CD14-positive monocyte (primary cell): ENCODE measurements around the gene MYCBP2. TPM values are rescaled to one million over a fixed set of nuclear protein-coding genes. Genes with fewer than 3 reads are reported as not detected.
"Not testable (repeated sequence)": the region's sequence is repeated elsewhere in the genome, so short reads cannot be mapped to it uniquely, and the experiment has no call there.

Experiments used
- DNase-seq, 3 donors: peaks; one replicate each; pipeline ENCODE4 v3.0.0-alpha.2; 2011 to 2022
- H2AFZ ChIP-seq: 2 replicates; pipeline ENCODE4 v1.6.0; 2012; ENCODE audit warnings: mild to moderate bottlenecking, low read depth, low read length, inconsistent platforms; ENCODE audit not compliant: insufficient read depth, poor library complexity, severe bottlenecking
- H3K27ac ChIP-seq, 2 donors: 1 replicate in 1 of 2; 2 replicates in 1 of 2; pipeline ENCODE4 v1.5.1; 2012 to 2013; ENCODE audit warnings: low read length in 2 of 2, control low read depth in 1 of 2, inconsistent platforms in 1 of 2, low read depth in 1 of 2, mild to moderate bottlenecking in 1 of 2
- H3K27me3 ChIP-seq, 2 donors: one replicate each; pipeline versions ENCODE4 v1.6.0 to v1.6.1; 2011 to 2013; ENCODE audit warnings: low read length in 2 of 2; ENCODE audit not compliant: control insufficient read depth in 2 of 2, insufficient read depth in 2 of 2
- H3K36me3 ChIP-seq, 2 donors: replicated peaks in 1 of 2; 1 replicate in 1 of 2; 2 replicates in 1 of 2; pipeline versions ENCODE4 v1.5.1 to v1.6.1; 2012 to 2013; ENCODE audit warnings: low read length in 2 of 2, control low read depth in 1 of 2, inconsistent platforms in 1 of 2, mild to moderate bottlenecking in 1 of 2; ENCODE audit not compliant: insufficient read depth in 2 of 2, control insufficient read depth in 1 of 2
- H3K4me1 ChIP-seq, 2 donors: 1 replicate in 1 of 2; 2 replicates in 1 of 2; pipeline versions ENCODE4 v1.5.1 to v1.6.1; 2012 to 2013; ENCODE audit warnings: low read length in 2 of 2, control low read depth in 1 of 2, inconsistent platforms in 1 of 2, mild to moderate bottlenecking in 1 of 2, moderate library complexity in 1 of 2; ENCODE audit not compliant: insufficient read depth in 2 of 2, control insufficient read depth in 1 of 2
- H3K4me2 ChIP-seq: replicated peaks from 2 replicates; pipeline ENCODE3; 2012; ENCODE audit warnings: low read length, moderate library complexity, mild to moderate bottlenecking; ENCODE audit not compliant: poor library complexity, severe bottlenecking; ENCODE audit errors: extremely low read depth
- H3K4me3 ChIP-seq, 3 experiments: fragments of 200-600 bp in 1 of 3; sonication (generic) in 1 of 3; replicated peaks in 1 of 3; 1 replicate in 2 of 3; 2 replicates in 1 of 3; pipeline ENCODE4 v1.5.1; 2011 to 2013; ENCODE audit warnings: low read length in 3 of 3, mild to moderate bottlenecking in 3 of 3, control low read depth in 2 of 3, low read depth in 2 of 3, inconsistent platforms in 1 of 3, moderate library complexity in 1 of 3
- H3K79me2 ChIP-seq: 2 replicates; pipeline ENCODE4 v1.6.0; 2012; ENCODE audit warnings: mild to moderate bottlenecking, control low read depth, inconsistent platforms, low read length, moderate library complexity; ENCODE audit not compliant: insufficient read depth
- H3K9ac ChIP-seq: 2 replicates; pipeline ENCODE4 v1.6.0; 2017; ENCODE audit warnings: low read length, mild to moderate bottlenecking; ENCODE audit not compliant: insufficient read depth, poor library complexity, severe bottlenecking
- H3K9me3 ChIP-seq, 2 donors: replicated peaks in 1 of 2; 1 replicate in 1 of 2; 2 replicates in 1 of 2; pipeline versions ENCODE4 v1.5.1 to v1.6.1; 2012 to 2013; ENCODE audit warnings: low read length in 2 of 2, control low read depth in 1 of 2; ENCODE audit not compliant: control insufficient read depth in 1 of 2, insufficient read depth in 1 of 2
- H4K20me1 ChIP-seq: 2 replicates; pipeline ENCODE4 v1.6.0; 2012; ENCODE audit warnings: mild to moderate bottlenecking, low read length, control low read depth, moderate library complexity; ENCODE audit not compliant: insufficient read depth
- H3K27ac Mint-ChIP-seq, 7 donors: one replicate each; pipeline ENCODE4 v1.8.0; 2020; ENCODE audit warnings: mild to moderate bottlenecking in 7 of 7, mixed read lengths in 7 of 7, moderate library complexity in 6 of 7, inconsistent platforms in 2 of 7
- H3K27me3 Mint-ChIP-seq, 3 donors: one replicate each; pipeline ENCODE4 v1.8.0; 2021 to 2022; ENCODE audit warnings: low read depth in 3 of 3, mild to moderate bottlenecking in 3 of 3, mixed read lengths in 3 of 3, moderate library complexity in 3 of 3, inconsistent platforms in 1 of 3
- H3K36me3 Mint-ChIP-seq, 2 donors: one replicate each; pipeline ENCODE4 v1.8.0; 2020; ENCODE audit warnings: mixed read lengths in 2 of 2, inconsistent platforms in 1 of 2, mild to moderate bottlenecking in 1 of 2
- H3K4me1 Mint-ChIP-seq: one replicate; pipeline ENCODE4 v1.8.0; 2020; ENCODE audit warnings: mild to moderate bottlenecking, mixed read lengths
- H3K4me3 Mint-ChIP-seq, 2 donors: one replicate each; pipeline ENCODE4 v1.8.0; 2020; ENCODE audit warnings: mild to moderate bottlenecking in 2 of 2, mixed read lengths in 2 of 2, moderate library complexity in 1 of 2
- H3K9me3 Mint-ChIP-seq, 7 donors: one replicate each; pipeline ENCODE4 v1.8.0; 2020 to 2022; ENCODE audit warnings: mixed read lengths in 7 of 7, mild to moderate bottlenecking in 6 of 7, moderate library complexity in 6 of 7, inconsistent platforms in 2 of 7
- CTCF ChIP-seq: fragments of 200-600 bp; IDR thresholded peaks from one replicate; pipeline ENCODE4 v1.8.0; 2022; ENCODE audit warnings: antibody characterized with exemption, mild to moderate bottlenecking
- WGBS: methylation state at CpG from one replicate; pipeline ENCODE4 v1.1.5; 2013; ENCODE audit warnings: missing lambda C conversion rate; ENCODE audit not compliant: insufficient coverage; 5-methylcytosine and 5-hydroxymethylcytosine counted together
- intact Hi-C, 2 donors: fragments of 100-400 bp; cut with micrococcal nuclease; formaldehyde crosslinking; loops; one replicate each; pipeline versions ENCODE4 v1.15.0 to v1.15.1; 2023
- polyA plus RNA-seq, 3 donors: library from polyadenylated mRNA; depleted of rRNA in 1 of 3; unstranded in 2 of 3; stranded (reverse) in 1 of 3; fragments of 300-500 nt in 2 of 3; fragments of >200 nt in 1 of 3; fragmentation: Illumina TruSeq in 2 of 3; gene quantifications; 1 replicate in 2 of 3; 2 replicates in 1 of 3; pipeline ENCODE4 v1.2.3, GENCODE V29; 2012 to 2021

The MYCBP2 gene
- polyA plus RNA-seq, 3 donors: 7.6 to 51.5 (median 14.4) TPM

- WGBS: 100% methylated on average over 2 of the region's 2 CpGs
- intact Hi-C loops: no loop called here
- Histone ChIP-seq H4K20me1 (peaks cover 98% of the 10 kb centered on the region), H3K4me3 (no peak overlapping the region), H3K4me1 (no peaks in the 10 kb centered on the region), H3K9me3 (no peaks in the 10 kb centered on the region), H2AFZ (no peak overlapping the region), H3K27me3 (no peaks in the 10 kb centered on the region), H3K79me2 (peaks cover 81% of the 10 kb centered on the region), H3K9ac (no peak overlapping the region), H3K27ac (no peak overlapping the region), H3K36me3 (peaks cover 67 to 95% of the 10 kb centered on the region in 2 donors), H3K4me2 (no peak overlapping the region)
- Mint-ChIP-seq H3K4me3 (no peak overlapping the region), H3K36me3 (peaks cover 65 to 75% of the 10 kb centered on the region in 2 donors), H3K4me1 (no peaks in the 10 kb centered on the region), H3K27ac (peak overlapping the region in 1 of 7 donors; percentile 43), H3K27me3 (peaks cover 0 to 2% (median 0%) of the 10 kb centered on the region in 3 donors), H3K9me3 (no peaks in the 10 kb centered on the region)
- no peak for TF ChIP-seq CTCF
- DNase-seq: no peak
These were observed 317.9 kb downstream of the MYCBP2 start for GRCh38 chr13:77009011-77009410.

GRCh38 chr13:77008337-77008736 lies 318.6 kb downstream of the MYCBP2 start:
- H3K27me3 ChIP-seq, H3K9me3 Mint-ChIP-seq, DNase-seq, intact Hi-C loops, H3K4me3 ChIP-seq, H3K4me1 Mint-ChIP-seq, H3K4me3 Mint-ChIP-seq, H3K9ac ChIP-seq, H3K4me1 ChIP-seq, H3K4me2 ChIP-seq, H2AFZ ChIP-seq, H3K27me3 Mint-ChIP-seq, H3K9me3 ChIP-seq: not testable (repeated sequence)
- peaks cover 65 to 95% of the 10 kb centered on the region in 2 donors for H3K36me3 ChIP-seq
- Mint-ChIP-seq H3K36me3 (peaks cover 60 to 74% of the 10 kb centered on the region in 2 donors), H3K27ac (peak overlapping the region in 2 of 7 donors; percentile 43 to 50)
- peaks cover 79% of the 10 kb centered on the region for H3K79me2 ChIP-seq
- 100% methylated on average over 2 of the region's 4 CpGs for WGBS
- H4K20me1 ChIP-seq: peaks cover 98% of the 10 kb centered on the region
- H3K27ac ChIP-seq: peak overlapping the region in 1 of 2 donors; percentile 34
